ENCODE data around the gene TMEM63C.

TMEM63C gene

DNA sequence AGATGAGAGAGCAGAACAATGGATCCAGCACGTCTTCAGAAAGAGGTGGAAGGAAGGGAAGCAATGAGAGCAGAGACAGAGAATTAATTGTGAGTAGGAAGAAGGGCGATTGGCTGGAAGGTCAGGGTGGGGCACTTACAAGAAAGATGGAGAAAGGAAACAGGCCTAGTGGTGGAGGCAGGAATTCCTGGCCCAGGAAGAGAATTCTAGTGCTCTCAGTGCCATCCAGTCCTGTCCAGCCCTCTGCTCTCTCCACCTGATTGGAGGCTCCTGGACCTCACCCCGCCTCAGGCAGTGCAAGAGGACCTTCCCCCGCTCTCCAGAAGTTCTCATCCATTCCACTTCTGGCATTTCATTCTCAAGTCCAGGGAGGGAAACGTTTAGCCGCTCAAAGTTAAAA lies 46.5 kb downstream of the TMEM63C start:
- Histone ChIP-seq H3K79me2 (ENCODE audit: insufficient read depth, low read length) (no peaks in the 10 kb centered on the region), H2AFZ (ENCODE audit: low read length) (no peak overlapping the region), H3K4me3 (ENCODE audit: low read length, poor library complexity, severe bottlenecking) (no peak overlapping the region), H3K36me3 (ENCODE audit: insufficient read depth, low read length) (no peaks in the 10 kb centered on the region), H3K4me1 (ENCODE audit: insufficient read depth, low read length, poor library complexity, severe bottlenecking) (no peaks in the 10 kb centered on the region), H3K9me2 (replicated peaks; ENCODE audit: low read depth, low read length) (no peaks in the 10 kb centered on the region), H3F3A (ENCODE audit: low read depth) (no peaks in the 10 kb centered on the region), H3K9ac (ENCODE audit: low read depth, low read length, poor library complexity, severe bottlenecking) (no peak overlapping the region), H3K4me2 (ENCODE audit: low read depth, low read length, poor library complexity, severe bottlenecking) (no peak overlapping the region), H3K27me3 (ENCODE audit: insufficient read depth, low read length, poor library complexity, severe bottlenecking) (no peaks in the 10 kb centered on the region), H4K20me1 (ENCODE audit: insufficient read depth, low read length, poor library complexity, severe bottlenecking) (no peaks in the 10 kb centered on the region), H3K9me3 (ENCODE audit: insufficient read depth, low read depth, low read length) (no peaks in the 10 kb centered on the region)
- TF ChIP-seq EZH2phosphoT487 (IDR thresholded peaks at IDR 0.05; ENCODE audit: borderline replicate concordance): no peak
- TF ChIP-seq, protein P1, sequence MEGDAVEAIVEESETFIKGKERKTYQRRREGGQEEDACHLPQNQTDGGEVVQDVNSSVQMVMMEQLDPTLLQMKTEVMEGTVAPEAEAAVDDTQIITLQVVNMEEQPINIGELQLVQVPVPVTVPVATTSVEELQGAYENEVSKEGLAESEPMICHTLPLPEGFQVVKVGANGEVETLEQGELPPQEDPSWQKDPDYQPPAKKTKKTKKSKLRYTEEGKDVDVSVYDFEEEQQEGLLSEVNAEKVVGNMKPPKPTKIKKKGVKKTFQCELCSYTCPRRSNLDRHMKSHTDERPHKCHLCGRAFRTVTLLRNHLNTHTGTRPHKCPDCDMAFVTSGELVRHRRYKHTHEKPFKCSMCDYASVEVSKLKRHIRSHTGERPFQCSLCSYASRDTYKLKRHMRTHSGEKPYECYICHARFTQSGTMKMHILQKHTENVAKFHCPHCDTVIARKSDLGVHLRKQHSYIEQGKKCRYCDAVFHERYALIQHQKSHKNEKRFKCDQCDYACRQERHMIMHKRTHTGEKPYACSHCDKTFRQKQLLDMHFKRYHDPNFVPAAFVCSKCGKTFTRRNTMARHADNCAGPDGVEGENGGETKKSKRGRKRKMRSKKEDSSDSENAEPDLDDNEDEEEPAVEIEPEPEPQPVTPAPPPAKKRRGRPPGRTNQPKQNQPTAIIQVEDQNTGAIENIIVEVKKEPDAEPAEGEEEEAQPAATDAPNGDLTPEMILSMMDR (conservative IDR thresholded peaks at IDR 0.05; ENCODE audit: low read length): no peak

DNA sequence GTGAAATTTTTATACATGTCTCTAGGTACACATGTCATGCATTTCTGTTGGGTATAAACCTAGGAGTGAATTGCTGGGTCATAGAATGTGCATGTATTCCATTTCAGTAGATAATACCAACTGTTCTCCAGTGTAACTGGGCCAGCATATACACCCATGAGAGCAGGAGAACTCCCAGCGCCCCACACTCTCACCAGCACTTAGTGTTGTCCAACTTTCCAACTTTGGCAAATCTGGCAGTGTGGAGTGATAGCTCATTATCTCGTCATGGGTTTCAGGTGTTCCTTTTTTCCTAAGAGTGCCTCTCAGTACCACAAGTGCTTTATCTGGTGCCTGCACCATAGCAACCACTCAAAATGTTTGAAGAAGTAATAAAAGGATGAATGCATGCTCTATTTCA lies 49.3 kb downstream of the TMEM63C start:
- H3K9ac ChIP-seq (ENCODE audit: low read depth, low read length, poor library complexity, severe bottlenecking): no peak overlapping the region
- no peaks in the 10 kb centered on the region for H3K4me1 ChIP-seq (ENCODE audit: insufficient read depth, low read length, poor library complexity, severe bottlenecking)
- no peak overlapping the region for H2AFZ ChIP-seq (ENCODE audit: low read length)
- no peaks in the 10 kb centered on the region for H3F3A ChIP-seq (ENCODE audit: low read depth)
- H3K9me2 ChIP-seq (replicated peaks; ENCODE audit: low read depth, low read length): no peaks in the 10 kb centered on the region
- H3K27me3 ChIP-seq (ENCODE audit: insufficient read depth, low read length, poor library complexity, severe bottlenecking): no peaks in the 10 kb centered on the region
- no peaks in the 10 kb centered on the region for H3K36me3 ChIP-seq (ENCODE audit: insufficient read depth, low read length)
- H3K4me3 ChIP-seq (ENCODE audit: low read length, poor library complexity, severe bottlenecking): no peak overlapping the region
- H3K79me2 ChIP-seq (ENCODE audit: insufficient read depth, low read length): no peaks in the 10 kb centered on the region
- no peaks in the 10 kb centered on the region for H3K9me3 ChIP-seq (ENCODE audit: insufficient read depth, low read depth, low read length)
- TF ChIP-seq, protein P1 (conservative IDR thresholded peaks at IDR 0.05; ENCODE audit: low read length): no peak
- TF ChIP-seq EZH2phosphoT487 (IDR thresholded peaks at IDR 0.05; ENCODE audit: borderline replicate concordance): no peak
- no peaks in the 10 kb centered on the region for H4K20me1 ChIP-seq (ENCODE audit: insufficient read depth, low read length, poor library complexity, severe bottlenecking)
- no peak overlapping the region for H3K4me2 ChIP-seq (ENCODE audit: low read depth, low read length, poor library complexity, severe bottlenecking)

DNA sequence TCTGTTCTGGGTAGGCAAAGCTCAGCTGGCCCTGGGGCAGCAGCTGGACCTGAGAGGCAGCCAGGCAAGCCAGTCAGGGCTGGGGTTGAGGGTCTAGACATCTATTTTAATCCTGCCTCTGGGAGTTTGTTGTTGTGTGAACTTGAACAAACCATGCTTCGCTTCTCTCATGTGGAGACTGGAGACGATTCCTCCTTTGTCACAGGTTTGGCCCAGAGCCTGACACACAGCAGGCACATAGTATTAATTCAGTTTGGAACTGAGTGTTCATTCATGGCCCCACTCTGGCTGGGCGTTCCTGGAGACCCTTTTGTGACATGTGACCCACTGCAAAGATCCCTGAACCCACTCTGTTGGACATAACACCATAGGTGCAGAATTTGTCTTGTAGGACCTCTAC lies 50.1 kb downstream of the TMEM63C start:
- no peaks in the 10 kb centered on the region for H3F3A ChIP-seq (ENCODE audit: low read depth)
- TF ChIP-seq EZH2phosphoT487 (IDR thresholded peaks at IDR 0.05; ENCODE audit: borderline replicate concordance): no peak
- TF ChIP-seq, protein P1 (conservative IDR thresholded peaks at IDR 0.05; ENCODE audit: low read length): no peak
- no peaks in the 10 kb centered on the region for H4K20me1 ChIP-seq (ENCODE audit: insufficient read depth, low read length, poor library complexity, severe bottlenecking)
- H3K4me2 ChIP-seq (ENCODE audit: low read depth, low read length, poor library complexity, severe bottlenecking): no peak overlapping the region
- H3K79me2 ChIP-seq (ENCODE audit: insufficient read depth, low read length): no peaks in the 10 kb centered on the region
- H3K9ac ChIP-seq (ENCODE audit: low read depth, low read length, poor library complexity, severe bottlenecking): no peak overlapping the region
- H3K9me3 ChIP-seq (ENCODE audit: insufficient read depth, low read depth, low read length): no peaks in the 10 kb centered on the region
- H3K4me3 ChIP-seq (ENCODE audit: low read length, poor library complexity, severe bottlenecking): no peak overlapping the region
- no peaks in the 10 kb centered on the region for H3K27me3 ChIP-seq (ENCODE audit: insufficient read depth, low read length, poor library complexity, severe bottlenecking)
- H3K4me1 ChIP-seq (ENCODE audit: insufficient read depth, low read length, poor library complexity, severe bottlenecking): no peaks in the 10 kb centered on the region
- no peak overlapping the region for H2AFZ ChIP-seq (ENCODE audit: low read length)
- no peaks in the 10 kb centered on the region for H3K9me2 ChIP-seq (replicated peaks; ENCODE audit: low read depth, low read length)
- no peaks in the 10 kb centered on the region for H3K36me3 ChIP-seq (ENCODE audit: insufficient read depth, low read length)
